HG03097 (cell line): Measurements from ENCODE around the gene SYNJ2.

Source experiments
- ATAC-seq: cut with Tn5 transposase; IDR thresholded peaks from one replicate; pipeline ENCODE4 v1.9.1; 2021; ENCODE audit not compliant: unreplicated experiment, low FRiP score

SYNJ2 gene

DNA sequence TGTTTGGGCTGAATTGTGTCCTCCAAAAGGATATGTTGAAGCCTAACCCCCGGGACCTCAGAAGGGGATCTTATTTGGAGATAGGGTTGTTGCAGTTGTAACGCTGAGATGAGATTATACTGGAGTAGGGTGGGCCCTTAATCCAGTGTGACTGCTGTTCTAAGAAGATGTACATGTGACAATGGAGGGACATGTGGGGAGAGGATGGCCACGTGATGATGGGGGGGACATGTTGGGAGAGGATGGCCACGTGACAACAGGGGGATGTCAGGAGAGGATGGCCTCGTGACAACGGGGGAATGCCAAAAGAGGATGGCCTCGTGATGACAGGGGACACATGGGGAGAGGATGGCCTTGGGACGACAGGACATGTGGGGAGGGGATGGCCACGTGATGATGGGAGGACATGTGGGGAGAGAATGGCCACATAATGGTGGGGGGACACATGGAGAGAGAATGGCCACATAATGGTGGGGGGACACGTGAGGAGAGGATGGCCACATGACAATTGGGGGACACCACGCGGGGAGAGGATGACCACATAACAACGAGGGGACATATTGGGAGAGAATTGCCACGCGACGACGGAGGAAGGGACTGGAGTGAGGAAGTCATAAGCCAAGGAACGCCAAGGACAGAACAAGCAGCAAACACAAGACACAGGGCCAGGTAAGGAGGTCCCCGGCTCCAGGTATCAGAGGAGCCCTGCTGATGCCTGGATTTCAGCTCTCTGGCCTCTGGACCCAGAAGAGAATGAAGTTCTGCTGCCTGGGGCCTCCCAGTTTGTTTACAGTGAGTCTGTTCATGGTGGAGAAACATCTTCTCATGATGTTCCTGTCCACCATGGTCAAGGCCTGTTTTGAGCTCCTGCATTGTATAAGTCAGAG is 29.2 kb downstream of the SYNJ2 start:
- no peak for ATAC-seq

DNA sequence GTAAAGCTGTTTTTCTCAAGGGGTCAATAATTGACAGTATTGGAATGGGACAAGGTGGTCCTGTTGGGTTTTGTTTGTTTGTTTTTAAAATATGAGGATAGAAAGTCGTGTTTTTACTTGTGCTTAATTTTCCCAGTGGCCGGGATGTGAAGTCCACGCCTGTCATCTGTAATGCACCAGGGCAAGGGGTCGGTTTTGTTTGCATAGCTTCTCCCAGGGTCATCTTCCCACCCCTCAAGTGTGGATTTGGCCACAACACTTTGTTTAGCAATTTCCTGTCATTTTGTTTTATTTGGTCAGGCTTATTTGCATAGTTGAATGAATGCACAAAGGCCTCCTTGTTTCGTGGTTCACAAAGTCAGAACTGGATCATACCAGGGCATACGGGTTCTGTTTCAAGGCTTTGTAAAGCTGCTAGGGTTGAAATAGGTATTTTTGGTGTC is 29.8 kb downstream of the SYNJ2 start:
- ATAC-seq = no peak

DNA sequence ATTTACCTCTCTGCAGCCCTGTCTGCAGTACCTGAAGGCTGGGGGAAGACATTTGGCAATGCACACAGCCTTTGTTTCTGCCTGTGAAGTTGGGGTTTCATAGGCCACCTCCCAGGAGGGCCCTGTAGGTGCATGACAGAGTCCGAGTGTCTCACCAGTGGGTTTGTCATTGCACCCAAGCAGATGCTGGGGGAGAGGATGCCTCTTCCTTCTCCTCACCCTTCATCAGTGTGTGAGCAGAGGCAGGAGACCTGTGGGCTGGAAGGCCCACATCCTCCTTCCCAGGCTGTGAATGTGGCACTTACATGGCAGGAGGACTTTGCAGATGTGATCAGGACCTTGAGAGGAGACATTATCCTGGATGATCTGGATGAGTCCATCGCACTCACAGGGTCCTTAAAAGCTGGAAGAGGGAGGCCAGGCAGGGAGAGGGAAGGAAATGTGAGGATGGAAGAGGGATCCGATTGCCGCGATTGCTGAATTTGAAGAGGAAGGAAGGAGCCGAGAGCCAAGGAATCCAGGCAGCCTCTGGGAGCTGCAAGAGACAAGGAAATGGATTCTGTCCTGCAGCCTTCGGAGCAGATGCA is 30.4 kb downstream of the SYNJ2 start:
- no peak for ATAC-seq

DNA sequence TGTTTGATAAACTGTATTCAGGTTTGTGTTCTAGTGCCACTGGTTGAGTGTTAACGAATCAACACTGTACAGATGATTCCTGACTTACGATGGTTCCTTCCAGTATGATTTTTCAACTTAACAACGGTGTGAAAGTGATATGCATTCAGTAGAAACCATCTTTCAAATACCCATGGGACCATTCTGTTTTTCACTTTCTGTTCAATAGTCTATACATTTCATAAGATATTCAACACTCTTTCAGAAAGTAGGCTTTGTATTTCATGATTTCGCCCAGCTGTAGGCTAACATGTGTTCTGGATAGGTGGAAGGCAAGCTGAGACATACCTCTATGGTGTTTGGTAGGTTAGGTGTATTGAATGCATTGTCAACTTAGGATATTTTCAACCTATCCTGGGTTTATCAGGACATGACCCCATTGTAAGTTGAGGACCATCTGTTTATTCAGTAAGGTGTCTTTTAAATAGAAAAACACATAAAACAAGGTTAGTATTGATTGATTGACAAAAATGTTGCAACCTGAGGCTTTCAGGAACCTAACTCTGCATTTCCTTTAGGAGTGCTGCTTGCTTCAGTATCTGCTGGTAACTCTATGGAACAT is 32.3 kb downstream of the SYNJ2 start:
- no peak for ATAC-seq

DNA sequence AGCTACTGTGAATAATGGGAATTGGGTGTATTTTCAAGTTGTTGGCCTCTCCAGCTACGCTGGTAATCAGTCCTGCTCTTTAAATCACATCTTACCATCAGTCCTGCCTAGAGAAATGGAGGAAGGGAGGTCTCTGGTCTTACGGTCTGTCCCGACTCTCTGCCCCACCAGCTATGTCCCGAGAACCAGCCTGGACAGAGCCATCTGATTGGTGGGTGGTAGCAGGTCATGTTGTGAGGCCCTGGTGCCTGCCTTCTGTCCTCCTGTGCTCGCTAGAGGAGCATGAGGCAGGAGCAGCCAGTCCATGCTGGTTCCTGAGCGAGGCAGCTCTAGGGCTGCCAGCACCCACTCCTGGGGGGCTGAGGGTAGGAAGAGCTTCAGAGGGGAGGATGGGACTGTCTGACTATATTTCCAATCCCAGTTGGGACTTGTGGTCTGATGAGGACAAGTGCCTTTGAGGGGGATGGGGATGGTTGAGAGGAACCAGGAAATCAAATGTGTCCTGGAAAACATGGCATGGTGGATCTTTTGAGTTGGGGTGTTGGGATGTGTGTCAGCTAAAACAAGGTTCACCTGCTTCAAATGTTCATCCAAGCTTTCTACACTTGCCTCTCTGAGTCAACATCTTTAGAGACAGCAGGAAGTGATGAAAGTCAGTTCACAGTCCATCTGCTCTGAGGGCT is 33.0 kb downstream of the SYNJ2 start:
- no peak for ATAC-seq

DNA sequence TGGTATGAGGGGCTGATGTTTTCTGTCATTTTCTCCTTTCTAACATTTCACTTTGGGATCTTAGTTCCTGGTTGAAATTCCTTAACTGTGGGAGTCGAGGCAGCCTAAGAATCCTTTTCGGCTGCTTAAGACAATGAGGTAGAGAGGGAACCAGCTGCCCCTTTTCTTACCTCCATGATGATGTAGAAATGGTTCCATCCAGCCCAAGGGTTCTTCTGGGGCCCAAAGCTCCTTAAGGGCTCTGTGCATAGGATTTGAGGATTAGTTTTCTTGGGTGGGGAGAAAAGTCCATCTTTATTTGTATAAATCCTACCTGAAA is 33.5 kb downstream of the SYNJ2 start:
- ATAC-seq = no peak

DNA sequence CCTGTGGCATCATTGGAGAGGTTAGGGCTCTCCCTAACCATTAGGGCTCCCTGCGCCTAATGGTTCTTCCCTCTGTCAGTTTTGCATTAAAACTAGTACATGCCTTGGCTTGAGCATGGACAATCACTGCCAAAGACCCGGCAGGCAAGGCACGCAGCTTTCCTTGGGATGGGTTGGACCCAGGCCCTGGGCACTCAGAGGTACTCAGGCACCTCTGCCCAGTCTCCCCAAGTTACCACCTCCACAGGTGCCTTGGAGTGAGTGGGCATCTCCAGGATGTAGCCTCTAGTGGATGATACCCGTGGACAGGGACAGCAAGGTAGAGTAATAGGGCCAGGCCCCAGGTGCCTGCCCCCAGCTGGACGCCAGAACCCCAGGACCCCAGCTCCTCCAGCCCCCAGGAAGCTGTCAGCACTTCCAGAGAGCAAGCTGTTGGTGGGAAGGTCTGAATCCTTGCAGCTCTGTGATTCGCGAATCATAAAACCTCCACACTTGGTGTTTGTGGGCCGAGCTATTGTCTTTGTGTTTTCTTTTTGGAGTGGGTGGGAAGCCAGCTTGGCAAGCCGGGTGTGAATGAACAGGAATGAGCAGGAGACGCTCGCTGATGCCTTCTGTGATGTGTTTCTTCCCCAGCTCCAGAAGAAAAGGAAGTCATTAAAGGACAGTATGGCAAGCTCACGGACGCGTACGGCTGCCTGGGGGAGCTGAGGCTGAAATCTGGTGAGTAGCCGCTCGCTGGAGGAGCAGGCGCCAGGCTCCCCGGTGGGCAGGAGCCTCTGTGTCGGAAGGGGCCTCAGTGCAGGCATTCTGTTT is 35.1 kb downstream of the SYNJ2 start:
- ATAC-seq = no peak

DNA sequence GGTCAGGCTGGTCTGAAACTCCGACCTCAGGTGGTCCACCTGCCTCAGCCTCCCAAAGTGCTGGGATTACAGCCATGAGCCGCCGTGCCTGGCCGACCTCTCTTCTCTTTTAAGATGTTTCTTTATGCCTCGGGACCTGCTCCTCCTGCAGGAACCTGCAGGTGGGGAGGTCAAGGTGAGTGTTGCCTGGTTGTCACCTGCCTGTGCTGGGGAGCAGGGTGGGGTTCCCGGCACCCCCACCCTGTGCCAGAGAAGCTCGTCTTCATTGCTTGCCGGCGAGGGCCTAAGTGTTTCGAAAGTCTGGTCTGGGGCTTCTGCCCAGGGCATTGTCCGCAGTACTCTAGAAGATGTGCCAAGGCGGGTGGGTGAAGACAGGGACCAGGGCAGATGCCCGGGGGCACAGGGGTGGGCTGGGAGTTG is 36.0 kb downstream of the SYNJ2 start:
- no peak for ATAC-seq

DNA sequence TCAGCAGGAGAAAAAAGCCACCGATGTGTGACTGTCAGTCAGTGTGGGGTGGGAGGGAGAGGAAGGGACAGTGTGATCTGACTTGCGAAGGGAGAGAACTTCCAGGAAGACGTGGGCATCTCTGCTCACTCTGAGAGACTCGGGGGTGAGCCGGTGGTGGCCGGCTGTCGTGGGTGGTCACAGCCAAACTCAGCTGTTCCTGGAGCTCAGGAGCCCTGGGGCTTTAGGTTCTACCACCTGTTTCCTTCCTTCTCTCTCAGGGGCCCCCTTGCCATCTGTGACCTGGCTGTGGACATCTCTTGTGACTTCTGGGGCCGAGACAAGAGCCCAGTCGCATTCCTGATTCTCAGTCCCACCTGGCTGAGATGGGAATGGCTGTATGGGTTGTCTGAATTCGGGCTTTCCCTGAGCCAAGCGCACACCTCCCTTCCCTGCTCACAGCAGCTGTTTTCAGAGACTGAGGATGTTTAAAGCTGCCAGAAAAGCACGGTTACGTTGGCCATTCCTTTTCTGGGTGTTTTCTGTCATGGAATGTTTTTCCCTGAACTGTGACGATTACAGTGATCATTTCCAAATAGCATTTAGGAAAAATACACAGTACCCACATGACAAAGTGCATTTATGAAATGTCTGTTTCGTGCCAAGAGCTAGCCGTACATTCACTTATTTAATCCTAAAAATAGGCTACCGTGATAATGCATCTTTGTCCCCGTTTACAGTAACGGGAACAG is 36.5 kb downstream of the SYNJ2 start:
- ATAC-seq = no peak

DNA sequence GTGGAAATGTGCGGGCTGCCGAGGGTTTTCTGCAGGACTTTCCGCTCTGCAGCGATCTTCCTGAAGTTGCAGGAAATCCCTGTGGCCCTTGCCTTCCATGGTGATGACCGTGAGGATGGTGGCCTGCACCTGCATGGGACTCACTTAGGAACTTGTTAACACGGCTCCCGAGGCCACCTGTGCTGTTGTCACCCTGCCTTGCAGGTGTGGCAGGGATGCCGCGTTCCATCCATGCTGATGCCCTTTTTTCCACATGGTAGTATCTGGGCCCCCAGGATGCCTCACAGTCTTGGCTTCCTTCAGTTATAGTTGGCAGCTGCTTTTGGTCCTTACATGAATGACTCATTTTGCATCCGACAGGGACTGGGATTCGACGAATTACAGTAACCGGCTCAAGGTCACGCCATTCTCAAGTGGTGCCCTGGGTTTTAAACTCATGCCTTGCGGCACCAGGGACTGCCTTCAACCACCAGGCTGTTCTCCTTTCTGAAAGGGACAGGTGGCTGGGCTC is 37.2 kb downstream of the SYNJ2 start:
- ATAC-seq = no peak

DNA sequence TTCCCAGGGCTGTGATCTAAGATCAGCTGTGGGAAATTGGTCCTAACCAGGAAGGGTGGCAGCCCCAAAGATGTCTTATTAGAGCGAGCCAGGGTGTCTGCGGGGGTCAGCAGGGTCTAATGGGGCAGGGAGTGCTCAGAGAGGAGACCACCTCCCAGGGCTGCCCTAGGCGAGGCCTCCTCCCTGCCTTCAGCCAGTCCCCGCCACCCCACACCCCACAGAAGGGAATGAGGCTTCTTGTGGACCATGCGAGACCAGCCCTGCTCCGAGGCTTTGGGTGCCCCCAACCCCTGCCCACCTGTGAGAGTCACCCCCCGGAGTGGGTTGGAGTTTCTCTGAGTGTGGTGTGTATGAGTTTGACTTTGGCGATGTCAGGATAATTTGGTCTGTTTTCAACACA is 37.8 kb downstream of the SYNJ2 start:
- ATAC-seq = no peak

DNA sequence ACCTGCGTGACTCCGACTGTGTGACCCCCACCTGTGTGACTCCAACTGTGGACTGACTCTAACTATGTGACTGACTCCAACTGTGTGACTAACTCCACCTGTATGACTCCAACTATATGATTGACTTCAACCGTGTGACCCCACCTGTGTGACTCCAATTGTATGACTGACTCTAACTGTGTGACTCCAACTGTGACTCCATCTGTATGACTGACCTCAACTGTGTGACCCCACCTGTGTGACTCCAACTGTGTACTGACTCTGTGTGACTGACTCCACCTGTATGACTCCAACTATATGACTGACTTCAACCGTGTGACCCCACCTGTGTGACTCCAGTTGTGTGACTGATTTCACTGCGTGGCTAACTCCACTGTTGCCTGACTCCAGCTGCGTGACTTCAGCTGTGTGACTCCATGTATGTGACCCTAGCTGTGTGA is 38.6 kb downstream of the SYNJ2 start:
- ATAC-seq = no peak

DNA sequence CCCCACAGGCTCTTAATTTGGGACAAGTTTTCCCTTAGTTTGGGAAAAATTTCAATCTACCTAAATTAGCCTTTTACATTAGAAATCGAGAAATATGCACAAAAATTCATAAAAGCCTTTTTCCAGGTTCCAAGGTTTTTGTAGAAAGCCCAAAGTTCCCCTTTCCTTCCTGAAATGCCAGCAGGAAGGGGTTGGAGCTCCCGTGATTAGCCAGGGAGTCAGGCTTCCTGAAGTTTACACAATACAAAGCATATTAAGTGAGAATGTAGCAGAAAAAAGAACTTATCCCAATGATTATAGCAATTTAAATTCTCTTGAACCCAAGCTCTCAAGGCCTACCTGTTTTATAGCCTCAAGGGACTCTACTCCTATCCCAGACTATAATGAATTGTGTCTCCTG is 39.1 kb downstream of the SYNJ2 start:
- no peak for ATAC-seq

DNA sequence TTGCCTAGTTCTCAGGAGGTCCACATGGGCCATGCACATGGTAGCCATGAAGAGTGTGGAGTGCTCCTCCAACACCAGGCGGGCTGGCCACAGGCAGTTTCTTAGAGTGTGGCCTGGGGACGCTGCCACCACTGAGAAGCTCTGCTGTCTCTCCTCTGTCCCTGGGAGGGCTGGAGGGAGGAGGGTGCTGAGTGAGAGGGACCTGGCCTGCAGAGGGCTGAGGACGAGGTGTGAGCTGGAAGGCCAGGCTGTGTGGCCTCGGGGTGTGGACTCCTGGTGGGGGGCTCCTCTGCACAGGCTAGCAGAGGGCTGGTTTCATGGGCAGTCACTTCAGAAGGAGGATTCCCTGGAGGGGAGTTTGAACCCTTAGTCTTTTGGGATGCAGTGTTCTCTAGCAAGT is 39.7 kb downstream of the SYNJ2 start:
- ATAC-seq = no peak

DNA sequence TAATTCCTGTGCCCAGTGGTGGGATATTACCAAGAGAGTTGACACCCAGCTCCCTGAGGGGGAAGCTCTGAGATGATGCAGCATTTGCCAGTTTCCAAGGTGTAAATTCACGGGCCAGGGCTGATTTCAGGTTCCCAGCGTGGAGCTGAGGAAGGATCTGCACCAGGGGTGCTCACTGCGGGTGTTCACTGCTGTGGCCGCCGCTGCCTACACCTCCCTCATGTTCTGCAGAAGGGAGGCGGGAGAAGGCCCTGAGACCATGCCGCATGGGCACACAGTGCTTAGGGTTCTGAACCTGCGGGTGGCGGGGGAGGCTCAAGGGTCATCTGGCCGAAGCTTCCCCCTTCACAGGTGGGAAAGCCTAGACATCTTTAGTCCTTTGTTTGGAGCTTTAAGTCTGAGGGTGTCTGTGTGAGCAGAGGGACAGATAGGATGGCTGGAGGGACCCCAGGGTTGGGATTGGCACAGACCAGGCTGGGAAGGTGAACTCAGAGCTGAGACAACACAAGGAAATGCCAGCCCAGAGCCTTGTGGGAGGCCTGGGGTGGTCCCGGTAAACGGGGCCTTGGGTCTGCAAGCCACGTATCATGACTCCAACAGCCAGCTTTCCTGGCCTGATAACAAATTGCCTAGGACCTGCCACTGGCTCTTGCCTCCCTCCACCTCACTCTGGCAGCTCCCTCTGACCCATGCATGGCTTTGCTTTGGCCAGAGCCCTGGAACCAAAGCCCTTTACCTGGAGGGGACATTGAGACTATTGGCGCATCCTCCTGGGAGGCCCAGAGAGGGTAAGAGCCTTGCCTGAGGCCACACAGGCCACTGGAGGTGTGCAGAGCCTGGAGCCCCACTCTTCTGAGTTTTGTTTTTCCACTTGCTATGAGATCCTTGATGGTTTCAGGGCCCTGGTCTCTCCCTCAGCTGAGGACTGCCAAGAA is 40.4 kb downstream of the SYNJ2 start:
- ATAC-seq = no peak

DNA sequence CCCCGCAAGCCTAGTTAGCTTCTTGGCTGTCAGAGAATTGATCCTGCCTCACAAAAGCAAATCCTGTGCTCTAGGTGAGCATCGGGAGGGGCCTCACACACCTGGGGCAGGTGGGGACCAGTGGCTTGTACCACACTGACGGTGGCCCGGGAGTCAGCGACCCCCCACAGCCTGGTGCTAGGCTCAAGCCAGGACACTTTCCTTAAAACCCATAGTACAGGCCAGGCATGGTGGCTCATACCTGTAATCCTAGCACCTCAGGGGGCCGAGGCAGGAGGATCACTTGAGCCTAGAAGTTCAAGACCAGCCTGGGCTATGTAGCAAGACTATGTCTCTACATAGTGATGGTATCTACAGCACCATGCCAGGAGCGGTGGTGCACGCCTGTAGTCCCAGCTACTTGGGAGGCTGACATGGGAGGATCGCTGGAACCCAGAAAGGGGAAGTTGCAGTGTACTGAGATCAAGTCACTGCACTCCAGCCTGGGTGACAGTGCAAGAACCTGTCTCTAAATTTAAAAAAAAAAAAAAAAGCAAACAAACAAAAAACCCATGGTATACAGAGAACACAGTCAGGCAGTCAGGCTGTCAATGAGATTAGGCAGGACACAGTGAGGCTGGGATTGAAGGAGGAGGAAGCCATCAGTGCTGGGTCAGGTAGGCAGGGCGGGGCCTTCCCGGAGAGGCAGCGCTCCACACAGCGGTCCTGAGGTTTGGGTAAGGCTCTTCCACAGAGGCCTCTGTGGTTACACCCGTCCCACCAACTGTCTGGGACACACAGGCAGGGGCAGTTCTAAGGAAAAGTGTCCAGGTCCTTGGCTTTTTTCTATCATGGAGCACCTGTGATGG is 41.3 kb downstream of the SYNJ2 start:
- ATAC-seq = no peak

DNA sequence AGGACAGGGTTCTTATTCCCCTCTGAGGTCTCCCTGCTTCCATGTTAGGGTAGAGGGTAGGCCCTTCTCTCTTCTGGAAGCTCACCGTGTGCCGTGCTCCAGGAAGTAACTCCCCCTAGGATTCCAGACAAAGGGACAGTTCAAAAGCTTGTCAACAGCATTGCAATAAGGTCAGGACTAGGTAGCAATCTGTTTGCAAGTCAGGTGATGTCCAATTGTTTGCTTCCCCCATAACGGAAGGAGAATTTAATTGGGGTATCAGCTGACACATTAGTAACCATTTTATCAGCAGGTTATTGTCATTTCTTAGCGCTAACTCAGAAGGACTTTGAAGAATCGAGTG is 41.9 kb downstream of the SYNJ2 start:
- ATAC-seq = no peak
